ENCODE measurements around the gene TNFRSF19. TPM values are rescaled to one million over a fixed set of nuclear protein-coding genes. Genes with fewer than 3 reads are reported as not detected.
"Not testable (repeated sequence)": the region's sequence is repeated elsewhere in the genome, so short reads cannot be mapped to it uniquely, and the experiment has no call there.

Gene TNFRSF19
- total RNA-seq, 1 donor from 2014 or later: not detected

GRCh38 chr13:23575632-23576031, 5.4 kb downstream of the TNFRSF19 start:
- H3K9me3 Mint-ChIP-seq: no peaks in the 10 kb centered on the region
- peaks cover 16% of the 10 kb centered on the region for H3K4me1 Mint-ChIP-seq (ENCODE audit: low read depth)
- H3K27me3 Mint-ChIP-seq (ENCODE audit: low read depth): peaks cover 62% of the 10 kb centered on the region
- intact Hi-C loops (cut with micrococcal nuclease): loop anchor here (5.0 kb wide), 1 partner anchor 108 kb away; no protein-coding TSS in a partner anchor
- DNase-seq (ENCODE audit: low spot score): no peak
- no peaks in the 10 kb centered on the region for H3K36me3 Mint-ChIP-seq (ENCODE audit: low read depth)
- no peak overlapping the region for H3K4me3 Mint-ChIP-seq (ENCODE audit: low read depth)
- H3K27ac Mint-ChIP-seq: no peak overlapping the region

GRCh38 chr13:23578411-23579071, 8.3 kb downstream of the TNFRSF19 start:
- Mint-ChIP-seq H3K4me1 (ENCODE audit: low read depth) (peaks cover 15% of the 10 kb centered on the region), H3K9me3 (no peaks in the 10 kb centered on the region), H3K27ac (no peak overlapping the region), H3K4me3 (ENCODE audit: low read depth) (peak overlapping the region; percentile 70), H3K27me3 (ENCODE audit: low read depth) (peaks cover 61% of the 10 kb centered on the region), H3K36me3 (ENCODE audit: low read depth) (no peaks in the 10 kb centered on the region)
- DNase-seq (ENCODE audit: low spot score): peak; percentile 70
- intact Hi-C loops (cut with micrococcal nuclease): loop anchor here (1.0 to 5.0 kb wide), 5 partner anchors 111 to 310 kb away; no protein-coding TSS in a partner anchor

- Mint-ChIP-seq H3K9me3 (no peaks in the 10 kb centered on the region), H3K27me3 (ENCODE audit: low read depth) (peaks cover 66% of the 10 kb centered on the region)
These were observed 9.1 kb downstream of the TNFRSF19 start for GRCh38 chr13:23579072-23579895.

GRCh38 chr13:23579896-23580683, 9.9 kb downstream of the TNFRSF19 start:
- H3K4me3 Mint-ChIP-seq (ENCODE audit: low read depth): peak overlapping the region; percentile 54
- H3K9me3 Mint-ChIP-seq: no peaks in the 10 kb centered on the region
- H3K27me3 Mint-ChIP-seq (ENCODE audit: low read depth): peaks cover 63% of the 10 kb centered on the region
- H3K36me3 Mint-ChIP-seq (ENCODE audit: low read depth): no peaks in the 10 kb centered on the region
- intact Hi-C loops (cut with micrococcal nuclease): loop anchor here (1.0 to 5.0 kb wide), 4 partner anchors 113 to 205 kb away; no protein-coding TSS in a partner anchor
- no peak overlapping the region for H3K27ac Mint-ChIP-seq
- H3K4me1 Mint-ChIP-seq (ENCODE audit: low read depth): peaks cover 15% of the 10 kb centered on the region
- DNase-seq (ENCODE audit: low spot score): no peak

More at GRCh38 chr13:23579072-23579895, 9.1 kb downstream of the TNFRSF19 start:
- H3K36me3 Mint-ChIP-seq (ENCODE audit: low read depth): no peaks in the 10 kb centered on the region
- DNase-seq (ENCODE audit: low spot score): peak; percentile 88
- H3K4me3 Mint-ChIP-seq (ENCODE audit: low read depth): peak overlapping the region; percentile 70
- H3K27ac Mint-ChIP-seq: no peak overlapping the region
- intact Hi-C loops (cut with micrococcal nuclease): loop anchor here (1.0 to 5.0 kb wide), 4 partner anchors 112 to 204 kb away; no protein-coding TSS in a partner anchor
- peaks cover 15% of the 10 kb centered on the region for H3K4me1 Mint-ChIP-seq (ENCODE audit: low read depth)

- no peak for DNase-seq (ENCODE audit: low spot score)
- Mint-ChIP-seq H3K27ac (no peak overlapping the region), H3K4me1 (ENCODE audit: low read depth) (peaks cover 15% of the 10 kb centered on the region), H3K9me3 (no peaks in the 10 kb centered on the region), H3K36me3 (ENCODE audit: low read depth) (no peaks in the 10 kb centered on the region), H3K4me3 (ENCODE audit: low read depth) (no peak overlapping the region), H3K27me3 (ENCODE audit: low read depth) (peaks cover 61% of the 10 kb centered on the region)
- intact Hi-C loops (cut with micrococcal nuclease): no loop called here
These were observed 10.5 kb downstream of the TNFRSF19 start for GRCh38 chr13:23580684-23581060.

- no peak overlapping the region for H3K27ac Mint-ChIP-seq
- DNase-seq (ENCODE audit: low spot score): no peak
- H3K36me3 Mint-ChIP-seq (ENCODE audit: low read depth): no peaks in the 10 kb centered on the region
- H3K4me1 Mint-ChIP-seq (ENCODE audit: low read depth): peaks cover 7% of the 10 kb centered on the region
- H3K9me3 Mint-ChIP-seq: no peaks in the 10 kb centered on the region
- no peak overlapping the region for H3K4me3 Mint-ChIP-seq (ENCODE audit: low read depth)
- intact Hi-C loops (cut with micrococcal nuclease): no loop called here
- peaks cover 59% of the 10 kb centered on the region for H3K27me3 Mint-ChIP-seq (ENCODE audit: low read depth)
These were observed 13.3 kb downstream of the TNFRSF19 start for GRCh38 chr13:23583491-23583890.

GRCh38 chr13:23584275-23584674, 14.1 kb downstream of the TNFRSF19 start:
- Mint-ChIP-seq H3K4me1 (ENCODE audit: low read depth) (peaks cover 6% of the 10 kb centered on the region), H3K27me3 (ENCODE audit: low read depth) (peaks cover 65% of the 10 kb centered on the region), H3K9me3 (no peaks in the 10 kb centered on the region), H3K4me3 (ENCODE audit: low read depth) (no peak overlapping the region), H3K27ac (no peak overlapping the region), H3K36me3 (ENCODE audit: low read depth) (no peaks in the 10 kb centered on the region)
- intact Hi-C loops (cut with micrococcal nuclease): no loop called here
- DNase-seq (ENCODE audit: low spot score): no peak

- H3K4me1 Mint-ChIP-seq (ENCODE audit: low read depth): no peaks in the 10 kb centered on the region
- peaks cover 55% of the 10 kb centered on the region for H3K27me3 Mint-ChIP-seq (ENCODE audit: low read depth)
- H3K9me3 Mint-ChIP-seq: no peaks in the 10 kb centered on the region
- H3K36me3 Mint-ChIP-seq (ENCODE audit: low read depth): no peaks in the 10 kb centered on the region
- H3K27ac Mint-ChIP-seq: no peak overlapping the region
- intact Hi-C loops (cut with micrococcal nuclease): no loop called here
- no peak for DNase-seq (ENCODE audit: low spot score)
- H3K4me3 Mint-ChIP-seq (ENCODE audit: low read depth): no peak overlapping the region
These were observed 16.1 kb downstream of the TNFRSF19 start for GRCh38 chr13:23586336-23586735.

GRCh38 chr13:23588666-23589065, 18.5 kb downstream of the TNFRSF19 start:
- intact Hi-C loops (cut with micrococcal nuclease): no loop called here
- H3K9me3 Mint-ChIP-seq: no peaks in the 10 kb centered on the region
- no peak for DNase-seq (ENCODE audit: low spot score)
- no peak overlapping the region for H3K4me3 Mint-ChIP-seq (ENCODE audit: low read depth)
- peaks cover 43% of the 10 kb centered on the region for H3K27me3 Mint-ChIP-seq (ENCODE audit: low read depth)
- H3K36me3 Mint-ChIP-seq (ENCODE audit: low read depth): no peaks in the 10 kb centered on the region
- H3K27ac Mint-ChIP-seq: no peak overlapping the region
- H3K4me1 Mint-ChIP-seq (ENCODE audit: low read depth): peaks cover 6% of the 10 kb centered on the region

GRCh38 chr13:23592596-23592995, 22.4 kb downstream of the TNFRSF19 start:
- H3K36me3 Mint-ChIP-seq (ENCODE audit: low read depth): no peaks in the 10 kb centered on the region
- peaks cover 46% of the 10 kb centered on the region for H3K27me3 Mint-ChIP-seq (ENCODE audit: low read depth)
- peaks cover 6% of the 10 kb centered on the region for H3K4me1 Mint-ChIP-seq (ENCODE audit: low read depth)
- DNase-seq (ENCODE audit: low spot score): no peak
- no peaks in the 10 kb centered on the region for H3K9me3 Mint-ChIP-seq
- H3K27ac Mint-ChIP-seq: no peak overlapping the region
- intact Hi-C loops (cut with micrococcal nuclease): no loop called here
- no peak overlapping the region for H3K4me3 Mint-ChIP-seq (ENCODE audit: low read depth)

GRCh38 chr13:23593148-23593547, 22.9 kb downstream of the TNFRSF19 start:
- Mint-ChIP-seq H3K36me3 (ENCODE audit: low read depth) (no peaks in the 10 kb centered on the region), H3K4me3 (ENCODE audit: low read depth) (no peak overlapping the region), H3K27ac (no peak overlapping the region), H3K27me3 (ENCODE audit: low read depth) (peaks cover 47% of the 10 kb centered on the region), H3K9me3 (no peaks in the 10 kb centered on the region), H3K4me1 (ENCODE audit: low read depth) (peaks cover 6% of the 10 kb centered on the region)
- intact Hi-C loops (cut with micrococcal nuclease): no loop called here
- DNase-seq (ENCODE audit: low spot score): no peak

GRCh38 chr13:23594290-23594689, 24.1 kb downstream of the TNFRSF19 start:
- intact Hi-C loops (cut with micrococcal nuclease); H3K27ac Mint-ChIP-seq; DNase-seq (ENCODE audit: low spot score); H3K9me3 Mint-ChIP-seq; H3K4me3 Mint-ChIP-seq (ENCODE audit: low read depth); H3K36me3 Mint-ChIP-seq (ENCODE audit: low read depth); H3K4me1 Mint-ChIP-seq (ENCODE audit: low read depth): not testable (repeated sequence)
- peaks cover 44% of the 10 kb centered on the region for H3K27me3 Mint-ChIP-seq (ENCODE audit: low read depth)

Measured in activated T-helper 2 cell treated with anti-CD3 and anti-CD28 coated beads, Interferon-gamma antibody, Interleukin-2, Interleukin-4, amounts not matched to agents 10 μg/mL and 5 μg/mL and 100 μg/mL, durations not matched to agents 14 hours and 24 hours and 36 hours (primary cell).